ENCODE measurements around the gene ASB1.

Gene ASB1

GRCh38 chr2:238473523-238473922, 46.8 kb downstream of the ASB1 start:
- no peak for DNase-seq

DNA sequence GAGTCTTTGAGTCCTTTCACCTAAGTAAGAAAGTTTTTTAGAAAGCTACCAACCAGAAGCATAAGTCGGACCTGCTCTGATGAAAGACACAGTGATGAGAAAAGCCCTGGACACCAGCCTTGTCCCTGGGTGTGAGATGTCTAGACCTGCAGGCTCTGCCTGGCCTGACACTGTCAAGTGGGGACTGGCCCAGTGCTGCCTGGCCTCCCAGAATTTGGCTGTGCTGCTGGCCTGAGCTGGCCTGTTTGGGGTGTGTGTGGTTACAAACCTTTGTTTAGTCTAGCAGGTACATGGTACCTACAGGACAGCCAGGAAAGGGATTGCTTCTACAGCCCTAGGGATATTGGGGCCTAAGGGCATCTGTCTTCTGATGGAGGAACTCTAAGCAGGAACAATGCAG, 48.3 kb downstream of the ASB1 start:
- no peak for DNase-seq

GRCh38 chr2:238475566-238475965, 48.8 kb downstream of the ASB1 start:
- no peak for DNase-seq

- DNase-seq: no peak
Observed at GRCh38 chr2:238476258-238476657, 49.5 kb downstream of the ASB1 start.

- DNase-seq: no peak
Observed at GRCh38 chr2:238478216-238478615, 51.5 kb downstream of the ASB1 start.

DNA sequence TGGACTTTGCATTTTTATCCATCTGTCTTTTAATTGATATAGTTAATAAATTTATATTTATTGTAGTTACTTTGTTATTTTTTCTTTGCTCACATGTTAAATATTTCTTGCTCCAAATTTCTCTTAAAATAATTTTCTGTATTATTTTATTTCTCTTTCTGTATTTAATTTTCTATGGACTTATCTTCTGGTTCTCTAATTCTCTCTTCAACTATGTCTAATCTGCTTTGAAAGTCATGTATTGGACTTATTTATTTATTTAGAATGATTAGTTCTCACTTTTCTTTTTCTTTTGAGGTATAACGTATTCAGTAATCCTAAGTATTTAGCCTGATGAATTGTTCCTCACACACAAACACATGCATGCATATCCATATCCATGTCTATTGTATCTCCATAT, 53.1 kb downstream of the ASB1 start:
- DNase-seq: no peak

DNA sequence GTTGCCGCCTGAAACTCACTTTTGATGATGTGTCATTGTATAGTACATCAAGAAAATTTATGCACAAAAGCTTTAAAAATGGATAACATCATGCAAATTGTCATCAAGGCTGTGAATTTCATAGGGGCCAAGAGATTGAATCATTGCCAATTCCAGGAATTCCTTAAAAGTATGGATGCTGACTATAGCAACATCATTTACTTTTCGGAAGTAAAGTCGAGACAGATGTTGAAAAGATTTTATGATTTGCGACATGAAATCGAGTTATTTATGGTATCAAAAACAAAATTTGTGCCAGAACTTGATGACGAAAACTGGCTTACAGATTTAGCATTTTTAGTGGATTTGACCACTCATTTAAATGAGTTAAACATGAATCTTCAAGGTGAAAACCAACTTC, 56.3 kb downstream of the ASB1 start:
- no peak for DNase-seq

DNA sequence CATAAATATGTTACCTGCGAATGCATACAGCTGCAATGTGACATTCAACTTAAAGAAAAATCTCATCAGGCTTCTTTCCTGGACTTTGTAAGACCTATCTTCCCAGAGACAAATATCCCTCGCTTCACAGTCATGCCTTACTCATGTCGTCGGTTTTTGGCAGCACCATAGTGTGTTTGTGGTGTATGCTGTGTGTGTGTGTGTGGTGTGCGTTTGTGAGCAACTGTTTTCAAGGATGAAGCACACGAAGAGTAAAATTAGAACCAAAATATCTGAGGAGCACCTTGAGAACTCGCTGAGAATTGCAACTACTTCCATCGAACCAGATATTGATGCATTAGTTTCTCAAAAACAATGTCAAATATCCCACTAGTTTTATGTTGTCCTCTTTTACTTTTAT, 56.9 kb downstream of the ASB1 start:
- DNase-seq: no peak

GRCh38 chr2:238484522-238485452, 58.1 kb downstream of the ASB1 start:
- DNase-seq: peak in 1 of 5 experiments; percentile 13

GRCh38 chr2:238486123-238486848, 59.6 kb downstream of the ASB1 start:
- DNase-seq: no peak

DNA sequence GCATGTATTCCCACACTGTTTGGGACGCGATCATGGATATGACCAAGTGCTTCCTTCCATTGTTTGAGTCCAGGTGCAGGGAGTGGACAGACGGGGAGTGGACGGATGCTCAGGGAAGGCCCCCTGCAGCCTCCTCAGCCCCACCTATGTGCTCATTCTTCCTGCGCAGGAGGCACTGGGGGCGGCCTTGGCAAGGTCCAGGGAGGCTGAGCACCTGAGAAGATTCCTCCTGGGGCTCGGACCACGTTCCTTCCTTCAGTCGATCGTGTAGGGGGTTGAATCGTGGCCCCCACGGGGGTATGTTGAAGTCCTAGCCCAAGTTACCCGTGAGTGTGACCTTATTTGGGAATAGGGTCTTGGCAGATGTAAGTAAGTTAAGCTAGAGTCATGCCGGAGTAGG, 60.4 kb downstream of the ASB1 start:
- no peak for DNase-seq

DNA sequence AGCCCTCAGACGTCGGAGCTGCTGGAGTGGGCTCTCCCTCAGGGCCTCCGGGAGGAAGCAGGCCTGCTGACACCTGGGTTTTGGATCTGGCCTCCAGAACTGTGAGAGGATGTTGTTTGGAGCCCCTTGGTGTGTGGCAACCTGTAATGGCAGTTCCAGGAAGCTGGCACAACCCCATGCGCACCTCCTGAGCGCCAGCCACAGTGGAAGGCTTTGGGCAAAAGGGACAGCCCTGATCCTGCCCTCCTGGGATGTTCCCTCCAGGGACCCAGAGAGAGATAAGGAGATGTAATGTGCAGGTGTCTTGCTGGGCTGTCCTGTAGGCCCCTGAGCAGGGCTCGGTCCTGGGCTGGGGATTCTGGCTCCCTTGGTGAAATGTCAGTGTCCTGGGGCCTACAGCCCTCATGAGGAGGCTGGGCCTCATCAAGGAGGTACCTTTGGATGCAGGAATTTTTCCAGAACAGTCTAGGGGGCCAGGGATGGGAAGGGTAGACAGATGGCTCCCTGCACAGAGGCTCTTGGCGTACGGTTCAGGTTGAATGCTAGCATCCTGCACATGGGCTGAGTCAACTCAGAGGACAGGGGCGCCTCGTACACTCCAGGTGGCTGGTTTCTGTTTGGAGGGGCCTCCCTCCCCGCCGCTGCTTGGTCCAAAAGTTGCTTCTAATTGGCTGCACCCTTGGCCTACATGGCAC, 61.1 kb downstream of the ASB1 start:
- no peak for DNase-seq

DNA sequence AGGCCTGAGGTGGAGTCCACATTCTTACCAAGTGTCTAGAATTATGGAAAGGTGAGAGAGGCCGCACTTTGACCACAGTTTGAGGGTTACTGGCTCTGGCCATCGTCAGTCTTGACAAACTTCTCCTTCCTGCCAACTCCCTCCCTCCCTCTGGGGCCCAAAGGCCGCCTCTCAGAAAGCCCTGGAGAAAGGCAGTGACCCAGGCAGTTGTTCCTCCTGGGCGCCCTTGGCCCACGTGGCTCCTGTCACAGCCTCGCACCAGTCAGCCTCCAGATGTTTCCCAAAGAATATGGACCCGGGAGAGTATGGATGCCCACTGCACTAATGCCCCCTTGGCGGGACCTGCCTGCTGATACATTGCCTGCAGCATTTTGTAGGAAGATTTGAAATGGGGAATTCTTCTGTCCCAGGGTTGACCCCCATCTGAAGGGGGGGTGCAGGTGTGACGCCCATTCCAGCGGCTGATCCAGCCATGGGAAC, 61.7 kb downstream of the ASB1 start:
- no peak for DNase-seq

DNA sequence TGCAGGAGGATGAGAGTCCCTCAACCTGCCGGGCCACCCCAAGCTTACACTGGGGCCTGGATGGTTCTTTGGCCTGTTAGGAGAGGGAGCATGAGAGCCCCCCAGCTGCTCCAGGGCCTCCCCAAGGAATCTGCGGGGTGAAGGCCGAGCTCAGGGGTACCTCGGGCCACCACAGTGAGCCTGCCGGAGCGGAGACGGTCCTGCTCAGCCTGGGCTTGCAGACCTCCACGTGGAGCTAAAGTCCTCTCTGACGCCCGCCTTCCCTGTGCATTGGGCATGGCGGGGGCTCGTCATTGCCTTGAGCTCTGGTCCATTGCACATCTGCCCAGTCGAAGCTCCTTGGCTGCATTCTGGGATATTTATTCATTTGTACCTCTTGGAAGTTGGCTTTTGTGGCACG, 62.7 kb downstream of the ASB1 start:
- DNase-seq: no peak

DNA sequence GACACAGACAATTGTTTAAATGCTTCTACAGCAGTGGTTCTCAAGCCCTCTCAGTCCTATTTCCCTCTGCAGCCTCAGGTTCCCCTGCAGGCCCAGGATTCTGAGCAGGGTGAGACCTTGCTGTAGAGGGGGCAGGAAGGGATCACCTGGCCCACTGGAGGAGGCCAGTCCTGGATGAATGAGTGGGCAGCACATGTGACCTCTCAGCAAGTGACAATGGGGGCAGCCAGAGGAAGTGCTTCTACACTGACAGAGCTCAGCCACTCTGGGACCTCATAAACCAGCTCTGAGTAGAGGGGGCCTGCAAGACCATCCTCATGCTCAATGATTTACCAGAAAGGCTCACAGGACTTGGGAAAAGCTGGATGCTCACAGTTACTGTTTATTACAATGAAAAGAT, 63.2 kb downstream of the ASB1 start:
- no peak for DNase-seq

GRCh38 chr2:238492840-238493239, 66.1 kb downstream of the ASB1 start:
- DNase-seq: no peak

- DNase-seq: no peak
Observed at GRCh38 chr2:238493411-238493810, 66.7 kb downstream of the ASB1 start.

- peak in 1 of 5 experiments; percentile 51 for DNase-seq
Observed at GRCh38 chr2:238493880-238494572, 67.3 kb downstream of the ASB1 start.

DNA sequence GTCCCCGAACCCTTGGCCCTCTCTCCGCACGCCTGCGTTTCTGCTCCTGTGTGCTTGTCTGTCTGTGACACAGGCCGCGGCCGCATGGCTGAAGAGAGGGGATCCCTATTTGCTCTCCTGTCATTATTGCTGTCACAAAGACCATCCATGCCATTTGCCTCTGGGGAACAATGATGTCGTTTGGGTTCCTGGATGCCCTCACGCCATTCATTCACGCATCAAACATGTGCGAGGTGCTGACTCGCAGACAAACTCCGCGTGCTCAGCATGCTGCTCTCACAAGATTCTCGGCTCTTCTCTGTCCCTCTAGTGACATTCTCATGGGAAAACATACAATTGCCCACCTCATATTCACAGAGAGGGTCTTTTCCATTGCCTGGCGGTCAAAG, 67.8 kb downstream of the ASB1 start:
- no peak for DNase-seq

DNA sequence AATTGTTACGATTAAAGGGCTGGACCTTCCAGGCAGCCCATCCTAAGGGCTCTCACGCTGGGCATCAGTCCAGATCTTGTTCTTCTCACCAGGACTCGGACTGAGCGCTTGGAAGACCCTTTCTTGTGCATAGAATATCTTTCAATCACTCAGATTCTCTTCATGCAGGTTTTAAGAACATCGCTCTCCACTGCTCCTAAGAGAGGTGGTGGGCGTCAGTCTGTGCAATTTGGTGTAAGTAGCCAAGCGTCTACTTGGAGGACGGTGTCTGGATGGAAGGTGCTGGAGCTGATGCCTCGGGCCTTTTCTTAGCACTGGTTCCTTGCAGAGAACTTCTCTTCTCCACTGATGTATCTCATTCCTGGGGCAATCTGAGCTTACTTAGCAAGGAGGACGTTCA, 68.7 kb downstream of the ASB1 start:
- DNase-seq: no peak

- no peak for DNase-seq
Observed at GRCh38 chr2:238496756-238497609, 70.3 kb downstream of the ASB1 start.

DNA sequence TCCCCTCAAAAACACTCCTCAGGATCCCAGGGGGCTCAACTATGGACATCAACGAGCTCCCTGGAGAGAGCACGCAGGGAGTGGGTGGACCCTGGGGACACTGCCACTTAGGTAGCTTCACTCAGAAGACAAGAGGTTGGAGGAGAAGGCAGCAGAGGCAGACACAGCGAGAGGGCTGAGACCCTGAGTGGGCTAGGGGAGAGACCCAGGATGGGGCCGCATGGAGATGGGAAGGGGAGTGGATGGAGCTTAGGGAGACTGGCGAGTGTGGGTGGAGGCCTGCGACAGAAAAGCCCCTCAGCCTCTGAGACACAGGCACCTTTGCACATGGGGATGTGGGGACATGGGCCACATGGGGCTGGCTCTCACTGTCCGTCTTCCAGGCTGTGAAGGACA, 70.9 kb downstream of the ASB1 start:
- DNase-seq: no peak

All from T-helper 2 cell (primary cell).